Panc1 (cell line): ENCODE measurements around the gene LPGAT1. TPM values are rescaled to one million over a fixed set of nuclear protein-coding genes. Genes with fewer than 3 reads are reported as not detected.
A peak's percentile ranks its signal among the peaks of the same experiment; 100 is the strongest.

Source experiments
- ATAC-seq: fragments of 200-7000 bp; cut with Tn5 transposase; 2 replicates; pipeline ENCODE4 v1.9.1; 2020; ENCODE audit warnings: mild to moderate bottlenecking, moderate library complexity
- BruUV-seq: library from RNA; stranded (reverse); fragments of 400-500 nt; replicated peaks from 2 replicates; lab custom pipeline; 2021; lab: Mats Ljungman, UMichigan
- CTCF ChIA-PET: fragments of 300-600 bp; sonication (Branson Sonifier 250); formaldehyde crosslinking; loops from one replicate; lab custom pipeline; 2022; ENCODE audit warnings: antibody characterized with exemption; lab: Charles Lee
- POLR2A ChIA-PET: fragments of 300-600 bp; sonication (Branson Sonifier 250); formaldehyde crosslinking; loops from one replicate; lab custom pipeline; 2022; ENCODE audit warnings: antibody characterized with exemption; lab: Charles Lee
- DNase-seq: peaks from one replicate; pipeline ENCODE4 v3.0.0-alpha.2; 2010; ENCODE audit warnings: low read depth, low spot score
- H3K27ac ChIP-seq: 2 replicates; pipeline ENCODE4 v1.5.1; 2011; ENCODE audit warnings: mild to moderate bottlenecking, low read length, inconsistent platforms
- H3K27me3 ChIP-seq: fragments of 200-500 bp; sonication (Bioruptor generic); 2 replicates; pipeline ENCODE4 v1.6.0; 2014; ENCODE audit warnings: low read length, inconsistent platforms; ENCODE audit not compliant: control insufficient read depth, insufficient read depth
- H3K36me3 ChIP-seq: fragments of 200-500 bp; sonication (Bioruptor generic); 2 replicates; pipeline ENCODE4 v1.5.1; 2014; ENCODE audit warnings: inconsistent platforms, mild to moderate bottlenecking, low read length, moderate library complexity; ENCODE audit not compliant: control insufficient read depth, insufficient read depth
- H3K4me1 ChIP-seq: 2 replicates; pipeline ENCODE4 v1.5.1; 2011; ENCODE audit warnings: inconsistent platforms, mild to moderate bottlenecking, low read length, moderate library complexity; ENCODE audit not compliant: control insufficient read depth, insufficient read depth
- H3K4me3 ChIP-seq, 2 experiments: 2 replicates each; pipeline ENCODE4 v1.5.1; 2011 to 2012; ENCODE audit warnings: low read depth in 2 of 2, low read length in 2 of 2, mild to moderate bottlenecking in 2 of 2, inconsistent platforms in 1 of 2, moderate library complexity in 1 of 2
- H3K9me3 ChIP-seq: fragments of 200-500 bp; sonication (Bioruptor generic); 2 replicates; pipeline ENCODE4 v1.5.1; 2014; ENCODE audit warnings: low read depth, mild to moderate bottlenecking, inconsistent platforms, low read length, moderate library complexity; ENCODE audit not compliant: control insufficient read depth, insufficient read depth
- POLR2AphosphoS5 ChIP-seq: IDR thresholded peaks from 2 replicates; pipeline ENCODE4 v1.6.1; 2012; ENCODE audit warnings: mild to moderate bottlenecking, low read depth, low read length, moderate library complexity
- SIN3A ChIP-seq: IDR thresholded peaks from 2 replicates; pipeline ENCODE4 v1.6.1; 2012; ENCODE audit warnings: low read depth, mild to moderate bottlenecking, low read length, moderate library complexity, borderline replicate concordance; ENCODE audit not compliant: insufficient read depth
- TCF7L2 ChIP-seq: IDR thresholded peaks from 2 replicates; pipeline ENCODE4 v1.6.1; 2011; ENCODE audit warnings: mild to moderate bottlenecking, low read depth, low read length, inconsistent platforms
- in situ Hi-C: cut with HindIII; loops from 2 replicates; pipeline ENCODE4 v1.10.0; 2016; ENCODE audit warnings: low sequenced_read_pairs, low pct_unique_long_range_greater_than_20kb
- intact Hi-C: fragments of 100-400 bp; cut with micrococcal nuclease; formaldehyde crosslinking; loops from one replicate; pipeline ENCODE4 v1.10.0; 2022; ENCODE audit not compliant: unreplicated experiment
- total RNA-seq: library from RNA; stranded (reverse); gene quantifications from one replicate; pipeline ENCODE4 v1.2.1, GENCODE V29; 2021; ENCODE audit not compliant: unreplicated experiment
- TF ChIP-seq, protein P1 (sequence below): fragments of 450-650 bp; IDR thresholded peaks from 2 replicates; pipeline ENCODE4 v1.5.1; 2017; ENCODE audit warnings: mild to moderate bottlenecking
- TF ChIP-seq, protein P2 (sequence below), 2 experiments: IDR thresholded peaks; 2 replicates each; pipeline ENCODE4 v1.6.1; 2011 to 2012; ENCODE audit warnings: low read depth in 2 of 2, control low read depth in 1 of 2, low read length in 1 of 2, mild to moderate bottlenecking in 1 of 2, moderate library complexity in 1 of 2; ENCODE audit not compliant: insufficient read depth in 1 of 2

LPGAT1 gene
- total RNA-seq, 1 experiment from 2014 or later: 85.4 TPM

DNA sequence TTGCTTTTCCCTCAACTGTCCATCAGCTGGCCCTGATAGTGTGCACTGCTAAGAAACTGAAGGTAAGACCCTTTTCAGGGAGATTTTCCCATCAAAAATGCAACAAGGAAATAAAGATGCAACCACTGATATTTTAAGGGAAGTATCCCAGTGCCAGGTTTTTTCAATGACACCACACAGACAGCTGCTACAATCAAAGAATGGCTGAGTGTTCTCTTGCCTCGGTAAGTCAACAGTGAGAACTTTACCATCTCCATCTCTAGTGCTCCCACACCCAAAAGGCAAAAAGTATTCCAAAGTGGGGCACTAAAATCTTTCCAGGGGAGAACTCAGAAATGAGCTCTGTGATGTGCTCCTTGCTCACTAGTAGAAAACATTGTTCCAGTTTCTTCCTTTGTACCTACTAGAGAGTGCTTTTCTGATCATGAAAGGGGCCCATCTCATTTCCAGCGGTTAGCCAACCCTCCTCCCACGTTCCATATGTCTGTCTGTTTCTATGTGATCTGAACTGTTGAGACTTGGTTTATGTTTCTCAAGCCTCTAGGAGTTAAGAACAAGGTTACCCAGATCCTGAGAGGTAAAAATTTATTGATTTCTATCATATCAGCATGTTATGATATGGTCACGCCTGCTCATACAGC lies 87.6 kb downstream of the LPGAT1 start:
- no peaks in the 10 kb centered on the region for H3K9me3 ChIP-seq
- DNase-seq: no peak
- no peaks in the 10 kb centered on the region for H3K27me3 ChIP-seq
- peak overlapping the region; percentile 68 for H3K27ac ChIP-seq
- POLR2A ChIA-PET: no interaction called here
- no peaks in the 10 kb centered on the region; the same call in 1 of the 2 replicates for H3K36me3 ChIP-seq
- in situ Hi-C loops (no loop called here), intact Hi-C loops (no loop called here)
- H3K4me3 ChIP-seq: no peak overlapping the region
- CTCF ChIA-PET: no interaction called here
- ATAC-seq: no peak
- peaks cover 39% of the 10 kb centered on the region for H3K4me1 ChIP-seq
- no TSS peak for BruUV-seq
- TF ChIP-seq, protein P1, sequence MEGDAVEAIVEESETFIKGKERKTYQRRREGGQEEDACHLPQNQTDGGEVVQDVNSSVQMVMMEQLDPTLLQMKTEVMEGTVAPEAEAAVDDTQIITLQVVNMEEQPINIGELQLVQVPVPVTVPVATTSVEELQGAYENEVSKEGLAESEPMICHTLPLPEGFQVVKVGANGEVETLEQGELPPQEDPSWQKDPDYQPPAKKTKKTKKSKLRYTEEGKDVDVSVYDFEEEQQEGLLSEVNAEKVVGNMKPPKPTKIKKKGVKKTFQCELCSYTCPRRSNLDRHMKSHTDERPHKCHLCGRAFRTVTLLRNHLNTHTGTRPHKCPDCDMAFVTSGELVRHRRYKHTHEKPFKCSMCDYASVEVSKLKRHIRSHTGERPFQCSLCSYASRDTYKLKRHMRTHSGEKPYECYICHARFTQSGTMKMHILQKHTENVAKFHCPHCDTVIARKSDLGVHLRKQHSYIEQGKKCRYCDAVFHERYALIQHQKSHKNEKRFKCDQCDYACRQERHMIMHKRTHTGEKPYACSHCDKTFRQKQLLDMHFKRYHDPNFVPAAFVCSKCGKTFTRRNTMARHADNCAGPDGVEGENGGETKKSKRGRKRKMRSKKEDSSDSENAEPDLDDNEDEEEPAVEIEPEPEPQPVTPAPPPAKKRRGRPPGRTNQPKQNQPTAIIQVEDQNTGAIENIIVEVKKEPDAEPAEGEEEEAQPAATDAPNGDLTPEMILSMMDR: no peak
- TF ChIP-seq TCF7L2 (no peak), POLR2AphosphoS5 (no peak), SIN3A (no peak)
- TF ChIP-seq, protein P2, sequence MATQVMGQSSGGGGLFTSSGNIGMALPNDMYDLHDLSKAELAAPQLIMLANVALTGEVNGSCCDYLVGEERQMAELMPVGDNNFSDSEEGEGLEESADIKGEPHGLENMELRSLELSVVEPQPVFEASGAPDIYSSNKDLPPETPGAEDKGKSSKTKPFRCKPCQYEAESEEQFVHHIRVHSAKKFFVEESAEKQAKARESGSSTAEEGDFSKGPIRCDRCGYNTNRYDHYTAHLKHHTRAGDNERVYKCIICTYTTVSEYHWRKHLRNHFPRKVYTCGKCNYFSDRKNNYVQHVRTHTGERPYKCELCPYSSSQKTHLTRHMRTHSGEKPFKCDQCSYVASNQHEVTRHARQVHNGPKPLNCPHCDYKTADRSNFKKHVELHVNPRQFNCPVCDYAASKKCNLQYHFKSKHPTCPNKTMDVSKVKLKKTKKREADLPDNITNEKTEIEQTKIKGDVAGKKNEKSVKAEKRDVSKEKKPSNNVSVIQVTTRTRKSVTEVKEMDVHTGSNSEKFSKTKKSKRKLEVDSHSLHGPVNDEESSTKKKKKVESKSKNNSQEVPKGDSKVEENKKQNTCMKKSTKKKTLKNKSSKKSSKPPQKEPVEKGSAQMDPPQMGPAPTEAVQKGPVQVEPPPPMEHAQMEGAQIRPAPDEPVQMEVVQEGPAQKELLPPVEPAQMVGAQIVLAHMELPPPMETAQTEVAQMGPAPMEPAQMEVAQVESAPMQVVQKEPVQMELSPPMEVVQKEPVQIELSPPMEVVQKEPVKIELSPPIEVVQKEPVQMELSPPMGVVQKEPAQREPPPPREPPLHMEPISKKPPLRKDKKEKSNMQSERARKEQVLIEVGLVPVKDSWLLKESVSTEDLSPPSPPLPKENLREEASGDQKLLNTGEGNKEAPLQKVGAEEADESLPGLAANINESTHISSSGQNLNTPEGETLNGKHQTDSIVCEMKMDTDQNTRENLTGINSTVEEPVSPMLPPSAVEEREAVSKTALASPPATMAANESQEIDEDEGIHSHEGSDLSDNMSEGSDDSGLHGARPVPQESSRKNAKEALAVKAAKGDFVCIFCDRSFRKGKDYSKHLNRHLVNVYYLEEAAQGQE (IDR thresholded peaks at IDR 0.05; ENCODE audit: insufficient read depth in 1 of 2, low read depth in 2 of 2, low read length in 1 of 2): no peak

DNA sequence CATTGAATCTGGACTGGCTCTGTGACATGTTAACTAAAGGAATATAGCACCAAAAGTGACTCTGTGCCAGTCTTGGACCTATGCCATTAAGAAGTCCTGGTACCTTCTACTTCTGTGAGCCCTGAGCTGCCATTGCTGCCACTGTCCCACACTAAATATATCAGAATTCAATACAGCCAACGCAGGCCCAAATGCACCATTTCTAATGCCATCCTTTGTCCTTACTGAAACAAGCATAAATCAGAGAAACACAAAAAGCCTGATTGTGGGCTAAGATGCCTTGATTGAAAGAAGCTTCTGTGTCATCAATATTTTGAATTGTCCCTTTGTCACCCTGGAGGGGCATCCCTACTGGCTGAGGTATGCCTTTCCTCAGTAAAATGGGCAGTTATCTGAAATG lies 88.3 kb downstream of the LPGAT1 start:
- ChIA-PET CTCF (interaction anchor here (1.3 kb wide), 1 partner anchor 44 kb away, joined by 3 read pairs; no protein-coding TSS in a partner anchor), POLR2A (interaction anchor here (0.5 kb wide), 1 partner anchor 43 kb away, joined by 5 read pairs; no protein-coding TSS in a partner anchor)
- DNase-seq (no peak), ATAC-seq (no peak)
- intact Hi-C loops (no loop called here), in situ Hi-C loops (no loop called here)
- Histone ChIP-seq H3K27me3 (no peaks in the 10 kb centered on the region), H3K4me3 (no peak overlapping the region), H3K9me3 (no peaks in the 10 kb centered on the region), H3K27ac (peak overlapping the region; percentile 59), H3K36me3 (no peaks in the 10 kb centered on the region; the same call in 1 of the 2 replicates), H3K4me1 (peaks cover 46% of the 10 kb centered on the region)
- BruUV-seq: no TSS peak
- TF ChIP-seq TCF7L2 (no peak), POLR2AphosphoS5 (no peak)
- TF ChIP-seq, protein P1: no peak
